ENCODE measurements around the gene SPECC1. TPM values are rescaled to one million over a fixed set of nuclear protein-coding genes. Genes with fewer than 3 reads are reported as not detected.

The SPECC1 gene
- total RNA-seq, 1 donor from 2014 or later = 13.6 TPM

- no peak overlapping the region for H3K9ac ChIP-seq (ENCODE audit: low read depth in 1 of 3, low read length in 3 of 3)
- no peak overlapping the region for H3K27ac ChIP-seq (ENCODE audit: low read depth, low read length)
- H3K4me3 ChIP-seq (ENCODE audit: low read length in 3 of 3) = no peak overlapping the region
- peaks cover 0 to 7% (median 4%) of the 10 kb centered on the region in 3 donors for H3K4me1 ChIP-seq (ENCODE audit: control insufficient read depth in 3 of 3, insufficient read depth in 3 of 3, low read length in 3 of 3)
- no peaks in the 10 kb centered on the region for H3K9me3 ChIP-seq (ENCODE audit: control insufficient read depth in 3 of 3, low read length in 3 of 3)
- H3K27me3 ChIP-seq (ENCODE audit: control insufficient read depth in 3 of 3, insufficient read depth in 3 of 3, low read length in 3 of 3) = no peaks in the 10 kb centered on the region
- H3K36me3 ChIP-seq (ENCODE audit: control insufficient read depth in 3 of 3, insufficient read depth in 3 of 3, low read length in 3 of 3) = no peaks in the 10 kb centered on the region
Measured at GRCh38 chr17:20270369-20270768, 261.2 kb downstream of the SPECC1 start.

GRCh38 chr17:20271011-20271610, 262.0 kb downstream of the SPECC1 start:
- no peaks in the 10 kb centered on the region for H3K9me3 ChIP-seq (ENCODE audit: control insufficient read depth in 3 of 3, low read length in 3 of 3)
- peaks cover 0 to 7% (median 4%) of the 10 kb centered on the region in 3 donors for H3K4me1 ChIP-seq (ENCODE audit: control insufficient read depth in 3 of 3, insufficient read depth in 3 of 3, low read length in 3 of 3)
- no peak overlapping the region for H3K9ac ChIP-seq (ENCODE audit: low read depth in 1 of 3, low read length in 3 of 3)
- no peak overlapping the region for H3K4me3 ChIP-seq (ENCODE audit: low read length in 3 of 3)
- no peaks in the 10 kb centered on the region for H3K27me3 ChIP-seq (ENCODE audit: control insufficient read depth in 3 of 3, insufficient read depth in 3 of 3, low read length in 3 of 3)
- H3K36me3 ChIP-seq (ENCODE audit: control insufficient read depth in 3 of 3, insufficient read depth in 3 of 3, low read length in 3 of 3) = no peaks in the 10 kb centered on the region
- H3K27ac ChIP-seq (ENCODE audit: low read depth, low read length) = no peak overlapping the region

GRCh38 chr17:20273741-20274500, 264.8 kb downstream of the SPECC1 start:
- no peaks in the 10 kb centered on the region for H3K9me3 ChIP-seq (ENCODE audit: control insufficient read depth in 3 of 3, low read length in 3 of 3)
- H3K27me3 ChIP-seq (ENCODE audit: control insufficient read depth in 3 of 3, insufficient read depth in 3 of 3, low read length in 3 of 3) = no peaks in the 10 kb centered on the region
- no peaks in the 10 kb centered on the region for H3K36me3 ChIP-seq (ENCODE audit: control insufficient read depth in 3 of 3, insufficient read depth in 3 of 3, low read length in 3 of 3)
- no peak overlapping the region for H3K9ac ChIP-seq (ENCODE audit: low read depth in 1 of 3, low read length in 3 of 3)
- H3K27ac ChIP-seq (ENCODE audit: low read depth, low read length) = no peak overlapping the region
- H3K4me1 ChIP-seq (ENCODE audit: control insufficient read depth in 3 of 3, insufficient read depth in 3 of 3, low read length in 3 of 3) = peaks cover 0 to 7% (median 4%) of the 10 kb centered on the region in 3 donors
- H3K4me3 ChIP-seq (ENCODE audit: low read length in 3 of 3) = no peak overlapping the region

- H3K9ac ChIP-seq (ENCODE audit: low read depth in 1 of 3, low read length in 3 of 3) = no peak overlapping the region
- H3K9me3 ChIP-seq (ENCODE audit: control insufficient read depth in 3 of 3, low read length in 3 of 3) = no peaks in the 10 kb centered on the region
- H3K27ac ChIP-seq (ENCODE audit: low read depth, low read length) = no peak overlapping the region
- no peaks in the 10 kb centered on the region for H3K27me3 ChIP-seq (ENCODE audit: control insufficient read depth in 3 of 3, insufficient read depth in 3 of 3, low read length in 3 of 3)
- H3K4me1 ChIP-seq (ENCODE audit: control insufficient read depth in 3 of 3, insufficient read depth in 3 of 3, low read length in 3 of 3) = peaks cover 0 to 3% (median 0%) of the 10 kb centered on the region in 3 donors
- no peaks in the 10 kb centered on the region for H3K36me3 ChIP-seq (ENCODE audit: control insufficient read depth in 3 of 3, insufficient read depth in 3 of 3, low read length in 3 of 3)
- H3K4me3 ChIP-seq (ENCODE audit: low read length in 3 of 3) = no peak overlapping the region
Measured at GRCh38 chr17:20275653-20276052, 266.5 kb downstream of the SPECC1 start.

GRCh38 chr17:20276421-20276820, 267.3 kb downstream of the SPECC1 start:
- H3K4me1 ChIP-seq (ENCODE audit: control insufficient read depth in 3 of 3, insufficient read depth in 3 of 3, low read length in 3 of 3) = peaks cover 0 to 3% (median 0%) of the 10 kb centered on the region in 3 donors
- H3K9ac ChIP-seq (ENCODE audit: low read depth in 1 of 3, low read length in 3 of 3) = no peak overlapping the region
- no peaks in the 10 kb centered on the region for H3K27me3 ChIP-seq (ENCODE audit: control insufficient read depth in 3 of 3, insufficient read depth in 3 of 3, low read length in 3 of 3)
- H3K9me3 ChIP-seq (ENCODE audit: control insufficient read depth in 3 of 3, low read length in 3 of 3) = no peaks in the 10 kb centered on the region
- H3K36me3 ChIP-seq (ENCODE audit: control insufficient read depth in 3 of 3, insufficient read depth in 3 of 3, low read length in 3 of 3) = no peaks in the 10 kb centered on the region
- no peak overlapping the region for H3K27ac ChIP-seq (ENCODE audit: low read depth, low read length)
- no peak overlapping the region for H3K4me3 ChIP-seq (ENCODE audit: low read length in 3 of 3)

GRCh38 chr17:20278805-20279204, 269.6 kb downstream of the SPECC1 start:
- H3K9ac ChIP-seq (ENCODE audit: low read depth in 1 of 3, low read length in 3 of 3) = no peak overlapping the region
- no peaks in the 10 kb centered on the region for H3K9me3 ChIP-seq (ENCODE audit: control insufficient read depth in 3 of 3, low read length in 3 of 3)
- H3K4me3 ChIP-seq (ENCODE audit: low read length in 3 of 3) = no peak overlapping the region
- H3K27ac ChIP-seq (ENCODE audit: low read depth, low read length) = no peak overlapping the region
- no peaks in the 10 kb centered on the region for H3K27me3 ChIP-seq (ENCODE audit: control insufficient read depth in 3 of 3, insufficient read depth in 3 of 3, low read length in 3 of 3)
- H3K4me1 ChIP-seq (ENCODE audit: control insufficient read depth in 3 of 3, insufficient read depth in 3 of 3, low read length in 3 of 3) = peaks cover 0 to 3% (median 0%) of the 10 kb centered on the region in 3 donors
- no peaks in the 10 kb centered on the region for H3K36me3 ChIP-seq (ENCODE audit: control insufficient read depth in 3 of 3, insufficient read depth in 3 of 3, low read length in 3 of 3)

GRCh38 chr17:20279631-20280030, 270.5 kb downstream of the SPECC1 start:
- Histone ChIP-seq H3K27ac (ENCODE audit: low read depth, low read length) (no peak overlapping the region), H3K9me3 (ENCODE audit: control insufficient read depth in 3 of 3, low read length in 3 of 3) (no peaks in the 10 kb centered on the region), H3K36me3 (ENCODE audit: control insufficient read depth in 3 of 3, insufficient read depth in 3 of 3, low read length in 3 of 3) (no peaks in the 10 kb centered on the region), H3K4me1 (ENCODE audit: control insufficient read depth in 3 of 3, insufficient read depth in 3 of 3, low read length in 3 of 3) (peaks cover 0 to 6% (median 0%) of the 10 kb centered on the region in 3 donors), H3K9ac (ENCODE audit: low read depth in 1 of 3, low read length in 3 of 3) (no peak overlapping the region), H3K27me3 (ENCODE audit: control insufficient read depth in 3 of 3, insufficient read depth in 3 of 3, low read length in 3 of 3) (no peaks in the 10 kb centered on the region), H3K4me3 (ENCODE audit: low read length in 3 of 3) (no peak overlapping the region)

- no peak overlapping the region for H3K4me3 ChIP-seq (ENCODE audit: low read length in 3 of 3)
- peaks cover 0 to 2% (median 0%) of the 10 kb centered on the region in 3 donors for H3K27me3 ChIP-seq (ENCODE audit: control insufficient read depth in 3 of 3, insufficient read depth in 3 of 3, low read length in 3 of 3)
- no peak overlapping the region for H3K27ac ChIP-seq (ENCODE audit: low read depth, low read length)
- no peaks in the 10 kb centered on the region for H3K36me3 ChIP-seq (ENCODE audit: control insufficient read depth in 3 of 3, insufficient read depth in 3 of 3, low read length in 3 of 3)
- H3K4me1 ChIP-seq (ENCODE audit: control insufficient read depth in 3 of 3, insufficient read depth in 3 of 3, low read length in 3 of 3) = peaks cover 0 to 6% (median 0%) of the 10 kb centered on the region in 3 donors
- no peaks in the 10 kb centered on the region for H3K9me3 ChIP-seq (ENCODE audit: control insufficient read depth in 3 of 3, low read length in 3 of 3)
- no peak overlapping the region for H3K9ac ChIP-seq (ENCODE audit: low read depth in 1 of 3, low read length in 3 of 3)
Measured at GRCh38 chr17:20280051-20280450, 270.9 kb downstream of the SPECC1 start.

GRCh38 chr17:20280851-20281250, 271.7 kb downstream of the SPECC1 start:
- no peak overlapping the region for H3K9ac ChIP-seq (ENCODE audit: low read depth in 1 of 3, low read length in 3 of 3)
- no peaks in the 10 kb centered on the region for H3K36me3 ChIP-seq (ENCODE audit: control insufficient read depth in 3 of 3, insufficient read depth in 3 of 3, low read length in 3 of 3)
- H3K9me3 ChIP-seq (ENCODE audit: control insufficient read depth in 3 of 3, low read length in 3 of 3) = no peaks in the 10 kb centered on the region
- H3K27ac ChIP-seq (ENCODE audit: low read depth, low read length) = no peak overlapping the region
- no peak overlapping the region for H3K4me3 ChIP-seq (ENCODE audit: low read length in 3 of 3)
- H3K4me1 ChIP-seq (ENCODE audit: control insufficient read depth in 3 of 3, insufficient read depth in 3 of 3, low read length in 3 of 3) = peaks cover 0 to 6% (median 0%) of the 10 kb centered on the region in 3 donors
- peaks cover 0 to 4% (median 0%) of the 10 kb centered on the region in 3 donors for H3K27me3 ChIP-seq (ENCODE audit: control insufficient read depth in 3 of 3, insufficient read depth in 3 of 3, low read length in 3 of 3)

- Histone ChIP-seq H3K27ac (ENCODE audit: low read depth, low read length) (no peak overlapping the region), H3K27me3 (ENCODE audit: control insufficient read depth in 3 of 3, insufficient read depth in 3 of 3, low read length in 3 of 3) (peaks cover 0 to 4% (median 0%) of the 10 kb centered on the region in 3 donors), H3K9me3 (ENCODE audit: control insufficient read depth in 3 of 3, low read length in 3 of 3) (no peaks in the 10 kb centered on the region)
Measured at GRCh38 chr17:20281860-20282259, 272.7 kb downstream of the SPECC1 start.

More at GRCh38 chr17:20281860-20282259, 272.7 kb downstream of the SPECC1 start:
- H3K4me3 ChIP-seq (ENCODE audit: low read length in 3 of 3) = no peak overlapping the region
- H3K4me1 ChIP-seq (ENCODE audit: control insufficient read depth in 3 of 3, insufficient read depth in 3 of 3, low read length in 3 of 3) = peaks cover 0 to 4% (median 0%) of the 10 kb centered on the region in 3 donors
- H3K9ac ChIP-seq (ENCODE audit: low read depth in 1 of 3, low read length in 3 of 3) = no peak overlapping the region
- no peaks in the 10 kb centered on the region for H3K36me3 ChIP-seq (ENCODE audit: control insufficient read depth in 3 of 3, insufficient read depth in 3 of 3, low read length in 3 of 3)

Measured in skeletal muscle tissue (tissue), 4 donors.